ENCODE measurements around the gene ENDOD1. TPM values are rescaled to one million over a fixed set of nuclear protein-coding genes. Genes with fewer than 3 reads are reported as not detected.

ENDOD1 gene
- polyA plus RNA-seq, 2 of the 4 experiments (the other 2 are of a cell fraction): 8.3 to 8.8 TPM

GRCh38 chr11:95148938-95149337 is 59.3 kb downstream of the ENDOD1 start:
- Histone ChIP-seq H3K4me2 (no peak overlapping the region), H3K4me3 (no peak overlapping the region), H3K27ac (no peak overlapping the region), H3K4me1 (peaks cover 12% of the 10 kb centered on the region; the same call in 2 of the 3 replicates), H3K9me3 (no peaks in the 10 kb centered on the region)
- FAIRE-seq (no peak), ATAC-seq (no peak), DNase-seq (ENCODE audit: low read depth in 1 of 2, low spot score in 1 of 2) (no peak)
- 47% methylated on average over 2 of the region's 2 CpGs for WGBS (ENCODE audit: missing lambda C conversion rate)
- POLR2A ChIA-PET: interaction anchor here (1.9 kb wide), 1 partner anchor 81 kb away, joined by 7 read pairs; no protein-coding TSS in a partner anchor
- CTCF ChIA-PET: interaction anchor here (1.2 to 11.6 kb wide), 4 partner anchors 81 to 687 kb away, joined by 3 to 174 read pairs (median 5); no protein-coding TSS in a partner anchor
- TF ChIP-seq RFX5 (IDR thresholded peaks at IDR 0.05) (no peak), HOXB5 (CRISPR knock-in tag; IDR thresholded peaks at IDR 0.05) (no peak), ZNF302 (CRISPR knock-in tag; IDR thresholded peaks at IDR 0.05) (no peak), TFCP2L1 (CRISPR knock-in tag; IDR thresholded peaks at IDR 0.05) (no peak), POLR2A (IDR thresholded peaks at IDR 0.05; ENCODE audit: low read length) (no peak), RNF2 (IDR thresholded peaks at IDR 0.05; ENCODE audit: borderline replicate concordance, low read depth) (no peak), JUNB (IDR thresholded peaks at IDR 0.05) (no peak), ZFP36 (IDR thresholded peaks at IDR 0.05; ENCODE audit: borderline replicate concordance, partially characterized antibody) (no peak), FOSB (CRISPR knock-in tag; IDR thresholded peaks at IDR 0.05) (no peak), CTCF (IDR thresholded peaks at IDR 0.05) (no peak), EHF (CRISPR knock-in tag; IDR thresholded peaks at IDR 0.05) (no peak), PHF8 (IDR thresholded peaks at IDR 0.05; ENCODE audit: borderline replicate concordance, low read depth) (no peak), CBX2 (IDR thresholded peaks at IDR 0.05; ENCODE audit: borderline replicate concordance, low read depth) (no peak), SMC3 (IDR thresholded peaks at IDR 0.05) (no peak), MAZ (IDR thresholded peaks at IDR 0.05; ENCODE audit: borderline replicate concordance, low read depth, low read length) (no peak), SREBF2 (IDR thresholded peaks at IDR 0.05) (no peak), HEYL (CRISPR knock-in tag; IDR thresholded peaks at IDR 0.05) (no peak)
- TF ChIP-seq, protein P1, sequence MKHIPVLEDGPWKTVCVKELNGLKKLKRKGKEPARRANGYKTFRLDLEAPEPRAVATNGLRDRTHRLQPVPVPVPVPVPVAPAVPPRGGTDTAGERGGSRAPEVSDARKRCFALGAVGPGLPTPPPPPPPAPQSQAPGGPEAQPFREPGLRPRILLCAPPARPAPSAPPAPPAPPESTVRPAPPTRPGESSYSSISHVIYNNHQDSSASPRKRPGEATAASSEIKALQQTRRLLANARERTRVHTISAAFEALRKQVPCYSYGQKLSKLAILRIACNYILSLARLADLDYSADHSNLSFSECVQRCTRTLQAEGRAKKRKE (CRISPR knock-in tag; IDR thresholded peaks at IDR 0.05; ENCODE audit: low read depth): no peak

GRCh38 chr11:95149651-95150364 is 60.2 kb downstream of the ENDOD1 start:
- Histone ChIP-seq H3K9me3 (no peaks in the 10 kb centered on the region), H3K27ac (no peak overlapping the region), H3K4me3 (no peak overlapping the region), H3K4me1 (peaks cover 12% of the 10 kb centered on the region; the same call in 2 of the 3 replicates), H3K4me2 (no peak overlapping the region)
- ChIA-PET CTCF (interaction anchor here (0.9 to 11.6 kb wide), 9 partner anchors 9 to 641 kb away, joined by 3 to 174 read pairs (median 3); partner anchors contain the start of gene SRSF8), POLR2A (no interaction called here)
- 81% methylated on average over 23 of the region's 23 CpGs for WGBS (ENCODE audit: missing lambda C conversion rate)
- DNase-seq (ENCODE audit: low read depth in 1 of 2, low spot score in 1 of 2): no peak
- TF ChIP-seq BHLHE40 (IDR thresholded peaks at IDR 0.05; ENCODE audit: low read depth, low read length): no peak
- no peak for TF ChIP-seq POLR2A (IDR thresholded peaks at IDR 0.05; ENCODE audit: low read length)
- TF ChIP-seq, protein P2, sequence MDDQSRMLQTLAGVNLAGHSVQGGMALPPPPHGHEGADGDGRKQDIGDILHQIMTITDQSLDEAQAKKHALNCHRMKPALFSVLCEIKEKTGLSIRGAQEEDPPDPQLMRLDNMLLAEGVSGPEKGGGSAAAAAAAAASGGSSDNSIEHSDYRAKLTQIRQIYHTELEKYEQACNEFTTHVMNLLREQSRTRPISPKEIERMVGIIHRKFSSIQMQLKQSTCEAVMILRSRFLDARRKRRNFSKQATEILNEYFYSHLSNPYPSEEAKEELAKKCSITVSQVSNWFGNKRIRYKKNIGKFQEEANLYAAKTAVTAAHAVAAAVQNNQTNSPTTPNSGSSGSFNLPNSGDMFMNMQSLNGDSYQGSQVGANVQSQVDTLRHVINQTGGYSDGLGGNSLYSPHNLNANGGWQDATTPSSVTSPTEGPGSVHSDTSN (IDR thresholded peaks at IDR 0.05): no peak
- no peak for TF ChIP-seq HMGXB4 (CRISPR knock-in tag; IDR thresholded peaks at IDR 0.05; ENCODE audit: borderline replicate concordance)
- TF ChIP-seq CHD4 (IDR thresholded peaks at IDR 0.05; ENCODE audit: borderline replicate concordance): no peak
- TF ChIP-seq NR3C1 (IDR thresholded peaks at IDR 0.05): no peak
- no peak for TF ChIP-seq MYC (IDR thresholded peaks at IDR 0.05; ENCODE audit: borderline replicate concordance, low read length)
- no peak for TF ChIP-seq KDM1A (IDR thresholded peaks at IDR 0.05; ENCODE audit: low read depth)
- no peak for TF ChIP-seq EHMT2 (IDR thresholded peaks at IDR 0.05; ENCODE audit: low read depth)
- TF ChIP-seq RAD21 (conservative IDR thresholded peaks at IDR 0.05 in 1 of 2, IDR thresholded peaks at IDR 0.05 in 1 of 2): no peak
- TF ChIP-seq RCOR1 (IDR thresholded peaks at IDR 0.05; ENCODE audit: low read depth, low read length): no peak
- no peak for TF ChIP-seq TFCP2L1 (CRISPR knock-in tag; IDR thresholded peaks at IDR 0.05)
- no peak for TF ChIP-seq MAZ (IDR thresholded peaks at IDR 0.05; ENCODE audit: borderline replicate concordance, low read depth, low read length)
- ATAC-seq: no peak
- FAIRE-seq: no peak

Measured in A549 (cell line).